Measurements from ENCODE around the gene MEIOB. TPM values are rescaled to one million over a fixed set of nuclear protein-coding genes. Genes with fewer than 3 reads are reported as not detected.

The MEIOB gene
- total RNA-seq, 3 donors from 2014 or later = not detected

- ATAC-seq = no peak
- no peaks in the 10 kb centered on the region for H3K36me3 ChIP-seq (ENCODE audit: low read depth)
- intact Hi-C loops (cut with DNase I, micrococcal nuclease) = no loop called here
- H3K4me3 ChIP-seq = no peak overlapping the region
- no peak for DNase-seq
- no peaks in the 10 kb centered on the region for H3K9me3 ChIP-seq
- H3K4me1 ChIP-seq (ENCODE audit: low read depth) = peaks cover 15% of the 10 kb centered on the region
- TF ChIP-seq CTCF (IDR thresholded peaks at IDR 0.05) = no peak
Observed at GRCh38 chr16:1908983-1909382, 37.0 kb upstream of the MEIOB start.

- TF ChIP-seq CTCF (IDR thresholded peaks at IDR 0.05) = no peak
- ATAC-seq (no peak), DNase-seq (no peak)
- no peak overlapping the region for H3K4me3 ChIP-seq
- no peaks in the 10 kb centered on the region for H3K36me3 ChIP-seq (ENCODE audit: low read depth)
- intact Hi-C loops (cut with DNase I, micrococcal nuclease) = no loop called here
- peaks cover 9% of the 10 kb centered on the region for H3K4me1 ChIP-seq (ENCODE audit: low read depth)
- no peaks in the 10 kb centered on the region for H3K9me3 ChIP-seq
Observed at GRCh38 chr16:1908184-1908583, 36.2 kb upstream of the MEIOB start.

GRCh38 chr16:1907226-1907860 is 35.4 kb upstream of the MEIOB start:
- DNase-seq = no peak
- TF ChIP-seq CTCF (IDR thresholded peaks at IDR 0.05) = no peak
- intact Hi-C loops (cut with DNase I, micrococcal nuclease) = no loop called here
- no peaks in the 10 kb centered on the region for H3K36me3 ChIP-seq (ENCODE audit: low read depth)
- H3K4me3 ChIP-seq = no peak overlapping the region
- H3K4me1 ChIP-seq (ENCODE audit: low read depth) = peaks cover 9% of the 10 kb centered on the region
- no peak for ATAC-seq
- no peaks in the 10 kb centered on the region for H3K9me3 ChIP-seq

GRCh38 chr16:1906846-1907165 is 34.8 kb upstream of the MEIOB start:
- no peaks in the 10 kb centered on the region for H3K36me3 ChIP-seq (ENCODE audit: low read depth)
- DNase-seq (no peak), ATAC-seq (no peak)
- H3K4me1 ChIP-seq (ENCODE audit: low read depth) = peaks cover 6% of the 10 kb centered on the region
- no peaks in the 10 kb centered on the region for H3K9me3 ChIP-seq
- no peak overlapping the region for H3K4me3 ChIP-seq
- no peak for TF ChIP-seq CTCF (IDR thresholded peaks at IDR 0.05)
- intact Hi-C loops (cut with DNase I, micrococcal nuclease) = no loop called here

GRCh38 chr16:1906055-1906845 is 34.3 kb upstream of the MEIOB start:
- peak; percentile 20 for ATAC-seq

More at GRCh38 chr16:1906055-1906845, 34.3 kb upstream of the MEIOB start:
- Histone ChIP-seq H3K36me3 (ENCODE audit: low read depth) (no peaks in the 10 kb centered on the region), H3K9me3 (no peaks in the 10 kb centered on the region), H3K4me1 (ENCODE audit: low read depth) (peaks cover 6% of the 10 kb centered on the region), H3K4me3 (no peak overlapping the region)
- no peak for TF ChIP-seq CTCF (IDR thresholded peaks at IDR 0.05)
- intact Hi-C loops (cut with DNase I, micrococcal nuclease) = no loop called here
- no peak for DNase-seq
